K562 (cell line): ENCODE measurements around the gene PALLD.

Experiments used
- CHD2 ChIP-seq: IDR thresholded peaks from 2 replicates; pipeline ENCODE4 v1.6.1; 2011; ENCODE audit warnings: low read depth, low read length
- CTCF ChIP-seq, 3 experiments: IDR thresholded peaks in 2 of 3; conservative IDR thresholded peaks in 1 of 3; 2 replicates each; pipeline ENCODE4 v1.5.1; 2011 to 2012; ENCODE audit warnings: low read length in 3 of 3, mild to moderate bottlenecking in 3 of 3, control low read depth in 2 of 3, improper control_type of control experiment in 1 of 3, inconsistent platforms in 1 of 3, low read depth in 1 of 3, mixed read lengths in 1 of 3, moderate library complexity in 1 of 3; ENCODE audit not compliant: insufficient read depth in 2 of 3
- SNRNP70 ChIP-seq: fragments of 200-400 bp; formaldehyde crosslinking; optimal IDR thresholded peaks from 2 replicates; pipeline ENCODE3; 2017; ENCODE audit warnings: low read depth, low read length
- STAT5B ChIP-seq: fragments of 250-450 bp; sonication (Bioruptor Pico); IDR thresholded peaks from 2 replicates; pipeline ENCODE4 v1.8.0; 2021; ENCODE audit warnings: mild to moderate bottlenecking, inconsistent platforms
- ZNF174 ChIP-seq: fragments of 250-450 bp; sonication (Bioruptor Pico); IDR thresholded peaks from 2 replicates; pipeline ENCODE4 v1.4.0; 2020; ENCODE audit warnings: mild to moderate bottlenecking

- TF ChIP-seq CHD2 (no peak), SNRNP70 (no peak), CTCF (IDR thresholded peaks at IDR 0.05 in 2 of 3, conservative IDR thresholded peaks at IDR 0.05 in 1 of 3; ENCODE audit: insufficient read depth in 2 of 3, low read depth in 1 of 3, low read length in 3 of 3) (no peak), ZNF174 (CRISPR knock-in tag) (no peak), STAT5B (CRISPR knock-in tag) (no peak)
Observed at GRCh38 chr4:168690199-168690598, 193.3 kb downstream of the PALLD start.
